H1 (cell line): Measurements from ENCODE around the gene RPS5. TPM values are rescaled to one million over a fixed set of nuclear protein-coding genes. Genes with fewer than 3 reads are reported as not detected.

Source experiments
- BRCA1 ChIP-seq: IDR thresholded peaks from 2 replicates; pipeline ENCODE4 v1.6.1; 2012; ENCODE audit warnings: low read depth, low read length, improper control_type of control experiment
- CHD1 ChIP-seq: IDR thresholded peaks from 2 replicates; pipeline ENCODE4 v1.6.1; 2012; ENCODE audit warnings: low read depth, low read length, improper control_type of control experiment
- CHD2 ChIP-seq: IDR thresholded peaks from 2 replicates; pipeline ENCODE4 v1.6.1; 2012; ENCODE audit warnings: low read length, improper control_type of control experiment
- CREB1 ChIP-seq: IDR thresholded peaks from 2 replicates; pipeline ENCODE4 v1.6.1; 2012; ENCODE audit warnings: inconsistent platforms
- GABPA ChIP-seq: IDR thresholded peaks from 2 replicates; pipeline ENCODE4 v1.6.1; 2011; ENCODE audit warnings: mild to moderate bottlenecking, low read length, moderate library complexity, borderline replicate concordance; ENCODE audit not compliant: insufficient read depth
- GTF2F1 ChIP-seq: IDR thresholded peaks from 2 replicates; pipeline ENCODE4 v1.6.1; 2012; ENCODE audit warnings: low read depth, low read length, improper control_type of control experiment, borderline replicate concordance
- HDAC2 ChIP-seq, 2 experiments: fragments of 300-600 bp in 1 of 2; sonication (generic) in 1 of 2; IDR thresholded peaks; 2 replicates each; pipeline ENCODE4 v1.6.1; 2011 to 2012; ENCODE audit warnings: low read depth in 2 of 2, low read length in 2 of 2, mild to moderate bottlenecking in 2 of 2, moderate library complexity in 2 of 2, borderline replicate concordance in 1 of 2, inconsistent platforms in 1 of 2
- KDM1A ChIP-seq: fragments of 200-600, 300-600 bp; sonication (generic); IDR thresholded peaks from 2 replicates; pipeline ENCODE4 v1.7.1; 2016; ENCODE audit warnings: mild to moderate bottlenecking, low read length, borderline replicate concordance
- MAX ChIP-seq: IDR thresholded peaks from 2 replicates; pipeline ENCODE4 v1.6.1; 2012; ENCODE audit warnings: inconsistent platforms
- NRF1 ChIP-seq: IDR thresholded peaks from 2 replicates; pipeline ENCODE4 v1.6.1; 2011; ENCODE audit warnings: mild to moderate bottlenecking, low read depth, low read length, improper control_type of control experiment
- POLR2A ChIP-seq, 2 experiments: IDR thresholded peaks; 1 replicate in 1 of 2; 2 replicates in 1 of 2; pipeline ENCODE4 v1.6.1; 2011; ENCODE audit warnings: low read depth in 2 of 2, low read length in 2 of 2, mild to moderate bottlenecking in 2 of 2; ENCODE audit errors: control extremely low read depth in 1 of 2
- RAD21 ChIP-seq, 2 experiments: IDR thresholded peaks in 1 of 2; conservative IDR thresholded peaks in 1 of 2; 2 replicates each; pipeline ENCODE4 v1.6.1; 2011; ENCODE audit warnings: low read depth in 2 of 2, low read length in 2 of 2, improper control_type of control experiment in 1 of 2, inconsistent platforms in 1 of 2, mild to moderate bottlenecking in 1 of 2, moderate library complexity in 1 of 2
- RBBP5 ChIP-seq: IDR thresholded peaks from 2 replicates; pipeline ENCODE4 v1.7.1; 2012; ENCODE audit warnings: low read depth, mild to moderate bottlenecking, inconsistent platforms, low read length, moderate library complexity, borderline replicate concordance
- RFX5 ChIP-seq: IDR thresholded peaks from 2 replicates; pipeline ENCODE4 v1.6.1; 2011; ENCODE audit warnings: low read depth, low read length, improper control_type of control experiment, borderline replicate concordance
- RNF2 ChIP-seq: fragments of 200-900, 300-1000 bp; sonication (generic); IDR thresholded peaks from 2 replicates; pipeline ENCODE4 v1.7.1; 2016; ENCODE audit warnings: borderline replicate concordance, low read depth, mild to moderate bottlenecking, antibody characterized with exemption, low read length; ENCODE audit not compliant: poor library complexity, severe bottlenecking; ENCODE audit errors: missing control alignments
- SAP30 ChIP-seq: fragments of 300-600 bp; sonication (generic); IDR thresholded peaks from 2 replicates; pipeline ENCODE4 v1.7.1; 2012; ENCODE audit warnings: low read length, moderate library complexity, mild to moderate bottlenecking, inconsistent platforms; ENCODE audit not compliant: insufficient read depth, insufficient replicate concordance
- SP2 ChIP-seq: IDR thresholded peaks from 2 replicates; pipeline ENCODE4 v1.6.1; 2012; ENCODE audit warnings: mild to moderate bottlenecking, low read length, inconsistent platforms
- SP4 ChIP-seq: IDR thresholded peaks from 2 replicates; pipeline ENCODE4 v1.6.1; 2012; ENCODE audit warnings: low read length, inconsistent platforms
- TAF7 ChIP-seq: optimal IDR thresholded peaks from 2 replicates; pipeline ENCODE3; 2011; ENCODE audit warnings: low read depth, mild to moderate bottlenecking, inconsistent platforms, low read length, moderate library complexity, borderline replicate concordance
- ZNF274 ChIP-seq: IDR thresholded peaks from 2 replicates; pipeline ENCODE4 v1.7.0; 2012; ENCODE audit warnings: low read length, borderline replicate concordance; ENCODE audit errors: extremely low read depth
- polyA plus RNA-seq, 7 experiments: library from polyadenylated mRNA; depleted of rRNA in 3 of 7; stranded (reverse) in 5 of 7; unstranded in 2 of 7; fragments of >200 nt in 5 of 7; fragments of 200-250 nt in 2 of 7; gene quantifications; 1 replicate in 5 of 7; 2 replicates in 1 of 7; 4 replicates in 1 of 7; pipeline versions ENCODE4 v1.2.1 to v1.2.3, GENCODE V29; 2011 to 2013; ENCODE audit warnings: missing spikeins in 2 of 7, mixed read lengths in 2 of 7
- total RNA-seq: library from RNA; stranded (reverse); fragmentation: NEBNext Ultra II Directional; extraction: Animal tissue kit (Norgen Biotek cat#: 25700); gene quantifications from 2 replicates; pipeline ENCODE4 v1.2.1, GENCODE V29; 2021
- TF ChIP-seq, protein P1 (sequence below): IDR thresholded peaks from 2 replicates; pipeline ENCODE4 v1.6.1; 2012; ENCODE audit warnings: low read length, inconsistent platforms

The RPS5 gene
- total and polyA plus RNA-seq, 2 of the 8 experiments (the other 6 are each of a cell fraction or from before 2014, with no cell fraction given): 1,557 to 5,731 TPM

DNA sequence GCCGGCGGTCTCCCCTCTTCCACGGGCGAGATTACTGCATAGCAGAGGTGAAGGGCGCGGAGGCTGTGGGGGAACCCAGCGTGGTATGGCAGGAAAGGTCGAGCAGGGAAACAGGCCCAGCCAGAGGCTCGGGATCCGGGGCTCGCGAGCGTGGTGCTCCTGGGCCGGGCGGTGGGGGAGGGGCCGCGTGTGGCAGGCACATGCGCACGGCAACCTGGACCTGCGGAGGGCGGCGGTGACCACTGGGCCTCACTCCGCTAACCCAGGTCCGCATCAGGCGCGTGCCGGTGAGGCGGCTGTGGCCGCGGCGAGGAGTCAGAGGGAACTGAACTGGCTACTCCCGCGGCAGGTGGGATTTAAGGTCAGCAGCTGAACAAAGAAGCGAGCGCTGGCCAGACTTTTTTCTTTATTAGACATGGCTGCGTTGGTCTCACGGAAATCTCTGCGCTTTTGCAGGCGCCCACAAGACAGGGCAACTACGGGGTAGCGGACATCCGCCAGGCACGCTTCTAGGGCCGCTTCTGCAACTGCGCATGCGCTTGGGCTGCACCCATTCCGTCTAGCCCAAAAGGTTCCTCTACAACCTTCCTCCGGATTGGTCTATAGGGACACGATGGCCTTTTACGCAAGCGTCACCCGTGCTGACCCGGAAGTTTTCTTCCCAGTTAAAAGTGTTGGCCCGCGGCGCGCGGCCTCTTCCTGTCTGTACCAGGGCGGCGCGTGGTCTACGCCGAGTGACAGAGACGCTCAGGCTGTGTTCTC lies at the start of gene RPS5 (continued):
- TF ChIP-seq SP2 (0 out of 2 replicates have a peak, but pooled peaks have one; percentile 3), HDAC2 (IDR thresholded peaks at IDR 0.05; ENCODE audit: borderline replicate concordance in 1 of 2, low read depth in 2 of 2, low read length in 2 of 2) (0 out of 4 replicates have a peak, but pooled peaks of 1 of the 2 experiments have one; percentile 72), RAD21 (IDR thresholded peaks at IDR 0.05 in 1 of 2, conservative IDR thresholded peaks at IDR 0.05 in 1 of 2; ENCODE audit: low read depth in 2 of 2, low read length in 2 of 2) (no peak; a peak in 1 of 4 replicates), SAP30 (peak; percentile 86), POLR2A (IDR thresholded peaks at IDR 0.05; ENCODE audit: control extremely low read depth in 1 of 2, low read depth in 2 of 2, low read length in 2 of 2) (peak; percentile 53 to 93), GABPA (peak; percentile 91), SP4 (no peak), ZNF274 (no peak), CHD2 (peak; percentile 67), KDM1A (no peak), RNF2 (peak; percentile 40), TAF7 (peak; percentile 78), NRF1 (peak; percentile 77), GTF2F1 (peak; percentile 88; the same call in 1 of the 2 replicates), CHD1 (no peak), CREB1 (peak; percentile 85), RBBP5 (peak; percentile 83; the same call in 1 of the 2 replicates), BRCA1 (no peak), RFX5 (no peak), MAX (peak; percentile 98)
- TF ChIP-seq, protein P1, sequence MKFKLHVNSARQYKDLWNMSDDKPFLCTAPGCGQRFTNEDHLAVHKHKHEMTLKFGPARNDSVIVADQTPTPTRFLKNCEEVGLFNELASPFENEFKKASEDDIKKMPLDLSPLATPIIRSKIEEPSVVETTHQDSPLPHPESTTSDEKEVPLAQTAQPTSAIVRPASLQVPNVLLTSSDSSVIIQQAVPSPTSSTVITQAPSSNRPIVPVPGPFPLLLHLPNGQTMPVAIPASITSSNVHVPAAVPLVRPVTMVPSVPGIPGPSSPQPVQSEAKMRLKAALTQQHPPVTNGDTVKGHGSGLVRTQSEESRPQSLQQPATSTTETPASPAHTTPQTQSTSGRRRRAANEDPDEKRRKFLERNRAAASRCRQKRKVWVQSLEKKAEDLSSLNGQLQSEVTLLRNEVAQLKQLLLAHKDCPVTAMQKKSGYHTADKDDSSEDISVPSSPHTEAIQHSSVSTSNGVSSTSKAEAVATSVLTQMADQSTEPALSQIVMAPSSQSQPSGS: no peak
